ENCODE data around the gene TSC22D1. TPM values are rescaled to one million over a fixed set of nuclear protein-coding genes. Genes with fewer than 3 reads are reported as not detected.

The TSC22D1 gene
- total RNA-seq, 1 experiment from 2014 or later: 72.5 TPM

- TF ChIP-seq, protein P1, sequence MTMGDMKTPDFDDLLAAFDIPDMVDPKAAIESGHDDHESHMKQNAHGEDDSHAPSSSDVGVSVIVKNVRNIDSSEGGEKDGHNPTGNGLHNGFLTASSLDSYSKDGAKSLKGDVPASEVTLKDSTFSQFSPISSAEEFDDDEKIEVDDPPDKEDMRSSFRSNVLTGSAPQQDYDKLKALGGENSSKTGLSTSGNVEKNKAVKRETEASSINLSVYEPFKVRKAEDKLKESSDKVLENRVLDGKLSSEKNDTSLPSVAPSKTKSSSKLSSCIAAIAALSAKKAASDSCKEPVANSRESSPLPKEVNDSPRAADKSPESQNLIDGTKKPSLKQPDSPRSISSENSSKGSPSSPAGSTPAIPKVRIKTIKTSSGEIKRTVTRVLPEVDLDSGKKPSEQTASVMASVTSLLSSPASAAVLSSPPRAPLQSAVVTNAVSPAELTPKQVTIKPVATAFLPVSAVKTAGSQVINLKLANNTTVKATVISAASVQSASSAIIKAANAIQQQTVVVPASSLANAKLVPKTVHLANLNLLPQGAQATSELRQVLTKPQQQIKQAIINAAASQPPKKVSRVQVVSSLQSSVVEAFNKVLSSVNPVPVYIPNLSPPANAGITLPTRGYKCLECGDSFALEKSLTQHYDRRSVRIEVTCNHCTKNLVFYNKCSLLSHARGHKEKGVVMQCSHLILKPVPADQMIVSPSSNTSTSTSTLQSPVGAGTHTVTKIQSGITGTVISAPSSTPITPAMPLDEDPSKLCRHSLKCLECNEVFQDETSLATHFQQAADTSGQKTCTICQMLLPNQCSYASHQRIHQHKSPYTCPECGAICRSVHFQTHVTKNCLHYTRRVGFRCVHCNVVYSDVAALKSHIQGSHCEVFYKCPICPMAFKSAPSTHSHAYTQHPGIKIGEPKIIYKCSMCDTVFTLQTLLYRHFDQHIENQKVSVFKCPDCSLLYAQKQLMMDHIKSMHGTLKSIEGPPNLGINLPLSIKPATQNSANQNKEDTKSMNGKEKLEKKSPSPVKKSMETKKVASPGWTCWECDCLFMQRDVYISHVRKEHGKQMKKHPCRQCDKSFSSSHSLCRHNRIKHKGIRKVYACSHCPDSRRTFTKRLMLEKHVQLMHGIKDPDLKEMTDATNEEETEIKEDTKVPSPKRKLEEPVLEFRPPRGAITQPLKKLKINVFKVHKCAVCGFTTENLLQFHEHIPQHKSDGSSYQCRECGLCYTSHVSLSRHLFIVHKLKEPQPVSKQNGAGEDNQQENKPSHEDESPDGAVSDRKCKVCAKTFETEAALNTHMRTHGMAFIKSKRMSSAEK (CRISPR knock-in tag; IDR thresholded peaks at IDR 0.05; ENCODE audit: borderline replicate concordance): no peak
- no peak for TF ChIP-seq ZNF512 (CRISPR knock-in tag; IDR thresholded peaks at IDR 0.05; ENCODE audit: borderline replicate concordance)
- no peak for TF ChIP-seq CREM (CRISPR knock-in tag; IDR thresholded peaks at IDR 0.05)
- TF ChIP-seq OVOL2 (CRISPR knock-in tag; IDR thresholded peaks at IDR 0.05; ENCODE audit: borderline replicate concordance): no peak
- TF ChIP-seq ZNF138 (CRISPR knock-in tag; conservative IDR thresholded peaks at IDR 0.05): no peak
- TF ChIP-seq, protein P2, sequence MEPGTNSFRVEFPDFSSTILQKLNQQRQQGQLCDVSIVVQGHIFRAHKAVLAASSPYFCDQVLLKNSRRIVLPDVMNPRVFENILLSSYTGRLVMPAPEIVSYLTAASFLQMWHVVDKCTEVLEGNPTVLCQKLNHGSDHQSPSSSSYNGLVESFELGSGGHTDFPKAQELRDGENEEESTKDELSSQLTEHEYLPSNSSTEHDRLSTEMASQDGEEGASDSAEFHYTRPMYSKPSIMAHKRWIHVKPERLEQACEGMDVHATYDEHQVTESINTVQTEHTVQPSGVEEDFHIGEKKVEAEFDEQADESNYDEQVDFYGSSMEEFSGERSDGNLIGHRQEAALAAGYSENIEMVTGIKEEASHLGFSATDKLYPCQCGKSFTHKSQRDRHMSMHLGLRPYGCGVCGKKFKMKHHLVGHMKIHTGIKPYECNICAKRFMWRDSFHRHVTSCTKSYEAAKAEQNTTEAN (CRISPR knock-in tag; IDR thresholded peaks at IDR 0.05): no peak
- TF ChIP-seq, protein P3, sequence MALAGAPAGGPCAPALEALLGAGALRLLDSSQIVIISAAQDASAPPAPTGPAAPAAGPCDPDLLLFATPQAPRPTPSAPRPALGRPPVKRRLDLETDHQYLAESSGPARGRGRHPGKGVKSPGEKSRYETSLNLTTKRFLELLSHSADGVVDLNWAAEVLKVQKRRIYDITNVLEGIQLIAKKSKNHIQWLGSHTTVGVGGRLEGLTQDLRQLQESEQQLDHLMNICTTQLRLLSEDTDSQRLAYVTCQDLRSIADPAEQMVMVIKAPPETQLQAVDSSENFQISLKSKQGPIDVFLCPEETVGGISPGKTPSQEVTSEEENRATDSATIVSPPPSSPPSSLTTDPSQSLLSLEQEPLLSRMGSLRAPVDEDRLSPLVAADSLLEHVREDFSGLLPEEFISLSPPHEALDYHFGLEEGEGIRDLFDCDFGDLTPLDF (CRISPR knock-in tag; IDR thresholded peaks at IDR 0.05): no peak
- TF ChIP-seq, protein P4, sequence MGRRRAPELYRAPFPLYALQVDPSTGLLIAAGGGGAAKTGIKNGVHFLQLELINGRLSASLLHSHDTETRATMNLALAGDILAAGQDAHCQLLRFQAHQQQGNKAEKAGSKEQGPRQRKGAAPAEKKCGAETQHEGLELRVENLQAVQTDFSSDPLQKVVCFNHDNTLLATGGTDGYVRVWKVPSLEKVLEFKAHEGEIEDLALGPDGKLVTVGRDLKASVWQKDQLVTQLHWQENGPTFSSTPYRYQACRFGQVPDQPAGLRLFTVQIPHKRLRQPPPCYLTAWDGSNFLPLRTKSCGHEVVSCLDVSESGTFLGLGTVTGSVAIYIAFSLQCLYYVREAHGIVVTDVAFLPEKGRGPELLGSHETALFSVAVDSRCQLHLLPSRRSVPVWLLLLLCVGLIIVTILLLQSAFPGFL (CRISPR knock-in tag; IDR thresholded peaks at IDR 0.05; ENCODE audit: borderline replicate concordance): no peak
Observed at GRCh38 chr13:44382635-44383145, 193.4 kb downstream of the TSC22D1 start (continued).

Other genes with a start within 250 kb of the TSC22D1 start
- gene SERP2, start 202.5 kb downstream of the TSC22D1 start, total RNA-seq (2021): 0.92 to 1.7 TPM (median 1.2 TPM) in 3 replicates

Data from WTC11 (cell line).